Measurements from ENCODE around the gene FNDC3A. TPM values are rescaled to one million over a fixed set of nuclear protein-coding genes. Genes with fewer than 3 reads are reported as not detected.

FNDC3A gene, protein sequence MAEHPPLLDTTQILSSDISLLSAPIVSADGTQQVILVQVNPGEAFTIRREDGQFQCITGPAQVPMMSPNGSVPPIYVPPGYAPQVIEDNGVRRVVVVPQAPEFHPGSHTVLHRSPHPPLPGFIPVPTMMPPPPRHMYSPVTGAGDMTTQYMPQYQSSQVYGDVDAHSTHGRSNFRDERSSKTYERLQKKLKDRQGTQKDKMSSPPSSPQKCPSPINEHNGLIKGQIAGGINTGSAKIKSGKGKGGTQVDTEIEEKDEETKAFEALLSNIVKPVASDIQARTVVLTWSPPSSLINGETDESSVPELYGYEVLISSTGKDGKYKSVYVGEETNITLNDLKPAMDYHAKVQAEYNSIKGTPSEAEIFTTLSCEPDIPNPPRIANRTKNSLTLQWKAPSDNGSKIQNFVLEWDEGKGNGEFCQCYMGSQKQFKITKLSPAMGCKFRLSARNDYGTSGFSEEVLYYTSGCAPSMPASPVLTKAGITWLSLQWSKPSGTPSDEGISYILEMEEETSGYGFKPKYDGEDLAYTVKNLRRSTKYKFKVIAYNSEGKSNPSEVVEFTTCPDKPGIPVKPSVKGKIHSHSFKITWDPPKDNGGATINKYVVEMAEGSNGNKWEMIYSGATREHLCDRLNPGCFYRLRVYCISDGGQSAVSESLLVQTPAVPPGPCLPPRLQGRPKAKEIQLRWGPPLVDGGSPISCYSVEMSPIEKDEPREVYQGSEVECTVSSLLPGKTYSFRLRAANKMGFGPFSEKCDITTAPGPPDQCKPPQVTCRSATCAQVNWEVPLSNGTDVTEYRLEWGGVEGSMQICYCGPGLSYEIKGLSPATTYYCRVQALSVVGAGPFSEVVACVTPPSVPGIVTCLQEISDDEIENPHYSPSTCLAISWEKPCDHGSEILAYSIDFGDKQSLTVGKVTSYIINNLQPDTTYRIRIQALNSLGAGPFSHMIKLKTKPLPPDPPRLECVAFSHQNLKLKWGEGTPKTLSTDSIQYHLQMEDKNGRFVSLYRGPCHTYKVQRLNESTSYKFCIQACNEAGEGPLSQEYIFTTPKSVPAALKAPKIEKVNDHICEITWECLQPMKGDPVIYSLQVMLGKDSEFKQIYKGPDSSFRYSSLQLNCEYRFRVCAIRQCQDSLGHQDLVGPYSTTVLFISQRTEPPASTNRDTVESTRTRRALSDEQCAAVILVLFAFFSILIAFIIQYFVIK
- total RNA-seq = 16.9 TPM
- long read RNA-seq, full-length matches to known transcripts = 5 of 9 reads
- long read RNA-seq, partial matches to known transcripts = 3 of 9 reads
- long read RNA-seq, other reads (novel, unspliced or antisense) = 1 of 9 reads

DNA sequence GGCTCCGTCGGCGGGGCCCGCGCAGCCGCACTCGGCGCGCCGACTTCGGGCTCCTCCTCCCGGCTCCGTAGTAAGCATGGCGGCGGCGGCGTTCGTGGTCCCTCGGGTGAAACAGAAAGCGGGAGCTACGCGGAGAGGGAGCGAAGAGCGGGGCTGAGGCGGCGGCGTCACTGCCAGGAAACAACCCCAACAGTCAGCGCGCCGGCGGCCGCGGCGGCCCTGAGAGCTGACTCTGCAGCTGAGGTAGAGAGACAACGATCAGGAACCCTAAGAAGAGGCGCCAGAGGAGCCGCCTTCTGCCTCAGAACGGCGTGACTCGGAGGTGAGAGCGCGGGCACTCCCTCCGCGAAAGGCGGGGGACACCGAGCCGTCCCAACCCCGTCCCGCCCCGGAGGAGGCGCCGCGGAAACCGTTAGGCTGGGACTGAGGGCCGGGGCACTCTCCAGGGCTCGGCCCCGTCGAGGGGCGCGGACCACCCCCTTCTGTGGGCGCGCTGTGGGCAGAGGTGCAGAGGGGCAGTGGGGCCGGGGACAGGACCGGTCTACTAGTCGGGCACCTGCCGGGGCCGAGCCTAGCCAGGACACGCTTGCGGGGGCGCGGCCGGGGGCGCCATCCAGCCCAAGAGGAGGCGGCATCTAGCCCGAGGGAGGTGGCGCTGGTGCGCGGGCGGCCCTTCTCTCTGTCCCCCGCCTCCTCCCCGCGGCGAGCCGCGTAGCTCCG lies at the start of gene FNDC3A:
TSS of gene FNDC3A (plus strand) at position 57 of the 720 bp plus-strand sequence. CDS start 30,279 bp downstream, outside the sequence.
- DNase-seq (peak; percentile 92), ATAC-seq (ENCODE audit: poor library complexity) (peak; percentile 96)
- intact Hi-C loops (cut with DNase I) = loop anchor here (10.0 kb wide), 1 partner anchor 139 kb away; no protein-coding TSS in a partner anchor

DNA sequence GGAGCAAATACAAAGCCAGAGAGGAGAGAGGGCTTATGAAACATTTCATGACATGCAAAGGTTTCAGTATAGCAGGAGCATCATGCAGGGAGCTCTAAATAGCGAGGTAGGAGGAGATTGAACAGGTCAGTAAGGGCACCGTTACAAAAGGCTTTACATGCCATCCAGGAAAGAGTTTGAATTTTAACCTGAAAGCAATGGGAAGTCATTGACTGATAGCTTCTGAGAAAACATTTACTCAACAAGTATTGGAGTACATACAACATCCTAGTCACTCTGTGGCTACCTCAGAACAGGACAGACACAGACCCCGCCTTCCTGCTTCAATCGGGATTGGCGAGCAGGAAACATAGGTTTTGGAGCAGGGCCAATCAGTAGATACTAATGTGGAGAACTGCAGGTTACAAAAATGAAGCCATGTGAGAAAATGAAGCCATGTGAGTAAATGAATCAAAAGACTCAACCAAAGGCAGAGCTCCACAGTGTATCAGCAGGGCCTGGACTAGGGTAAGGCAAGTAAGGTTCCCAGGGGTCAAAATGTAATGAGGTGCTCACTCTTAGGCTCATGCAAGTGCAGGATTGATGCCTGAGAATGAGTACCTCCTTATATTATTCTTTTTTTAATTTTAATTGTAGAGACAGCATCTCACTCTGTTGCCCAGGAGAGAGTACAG lies 46.8 kb upstream of the FNDC3A start:
- intact Hi-C loops (cut with DNase I) = no loop called here
- DNase-seq = no peak
- ATAC-seq (ENCODE audit: poor library complexity) = no peak

DNA sequence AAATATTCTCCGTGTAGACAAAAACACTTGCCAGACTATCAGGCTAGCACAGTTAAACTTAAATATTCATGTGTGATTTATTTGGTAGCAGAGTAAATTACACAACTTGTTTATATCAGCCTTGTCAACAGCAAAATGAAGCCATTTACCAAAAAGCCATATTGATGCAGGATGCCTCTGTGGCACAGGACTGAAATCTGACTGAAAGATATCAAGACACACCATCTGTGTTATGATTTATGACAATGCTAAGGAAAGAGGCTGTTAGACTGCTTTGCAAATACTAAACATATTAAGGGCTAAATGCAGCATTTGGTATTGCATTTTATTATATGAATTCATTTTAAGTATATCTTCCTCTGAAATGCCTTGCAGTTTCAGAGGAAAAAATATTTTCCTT lies 44.8 kb upstream of the FNDC3A start:
- intact Hi-C loops (cut with DNase I) = no loop called here
- DNase-seq = no peak
- no peak for ATAC-seq (ENCODE audit: poor library complexity)

DNA sequence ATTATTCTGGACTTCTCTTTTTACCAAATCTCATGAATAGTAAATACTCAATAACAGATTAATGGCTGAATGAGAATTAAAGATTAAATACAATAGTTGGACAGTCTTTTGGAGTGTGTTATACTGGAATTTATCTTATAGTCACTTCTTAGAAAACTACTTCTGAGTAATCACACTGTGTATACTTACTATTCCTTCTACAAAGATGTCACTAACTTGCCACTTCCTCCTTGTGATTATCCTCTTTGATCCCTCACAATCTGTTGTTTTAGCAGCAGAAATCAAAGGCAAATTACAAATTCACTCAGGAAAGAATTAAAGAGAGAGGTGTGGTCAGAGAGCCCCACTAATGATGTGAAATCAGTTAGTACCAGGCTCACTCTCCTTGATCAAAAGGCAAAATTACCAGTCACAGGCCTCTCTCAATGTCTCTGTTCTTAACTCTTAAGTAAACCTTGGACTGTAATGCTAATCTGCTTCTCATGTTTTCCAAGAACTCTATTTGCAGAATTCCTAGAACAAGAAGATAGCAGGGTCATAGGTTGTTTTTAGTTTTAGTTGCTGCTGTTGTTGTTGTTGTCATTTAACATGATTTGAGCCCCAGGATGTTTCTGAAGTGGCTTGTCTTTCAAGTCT lies 37.3 kb upstream of the FNDC3A start:
- intact Hi-C loops (cut with DNase I) = no loop called here
- no peak for DNase-seq
- ATAC-seq (ENCODE audit: poor library complexity) = no peak

DNA sequence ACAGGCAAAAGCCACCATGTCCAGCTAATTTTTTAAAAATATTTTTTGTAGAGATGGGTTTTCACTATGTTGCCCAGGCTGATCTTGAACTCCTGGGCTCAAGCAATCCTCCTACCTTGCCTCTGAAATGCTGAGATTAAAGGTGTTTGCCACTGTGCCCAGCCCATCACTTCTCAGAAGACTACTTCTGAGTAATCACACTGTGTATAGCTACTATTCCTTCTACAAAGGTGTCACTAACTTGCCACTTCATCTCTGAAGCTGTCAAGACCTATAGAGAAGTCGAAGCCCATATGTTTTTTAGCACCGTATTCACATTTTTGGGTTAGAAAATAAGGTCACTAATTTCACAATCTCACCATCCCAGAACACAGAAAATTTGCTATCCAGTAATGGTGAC lies 36.0 kb upstream of the FNDC3A start:
- DNase-seq = no peak
- ATAC-seq (ENCODE audit: poor library complexity) = no peak
- intact Hi-C loops (cut with DNase I) = no loop called here

DNA sequence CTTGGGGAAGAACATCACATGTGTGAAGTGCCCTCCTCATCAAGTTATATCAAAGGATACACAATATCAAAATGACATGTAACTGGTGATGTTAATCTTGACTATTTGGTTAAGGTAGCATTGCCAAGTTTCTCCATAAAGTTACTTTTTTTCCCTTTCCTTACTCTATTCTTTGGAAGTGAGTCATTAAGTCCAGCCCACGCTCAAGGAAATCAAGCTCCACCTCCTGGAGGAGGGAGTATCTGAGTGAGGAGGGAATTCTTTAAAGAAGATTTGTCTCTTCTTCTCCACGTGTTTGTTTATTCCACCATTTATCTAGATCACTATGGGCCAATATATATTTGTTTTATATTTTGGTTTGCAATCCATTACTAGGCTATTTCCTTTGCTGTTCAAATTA lies 33.6 kb upstream of the FNDC3A start:
- intact Hi-C loops (cut with DNase I) = no loop called here
- no peak for DNase-seq

DNA sequence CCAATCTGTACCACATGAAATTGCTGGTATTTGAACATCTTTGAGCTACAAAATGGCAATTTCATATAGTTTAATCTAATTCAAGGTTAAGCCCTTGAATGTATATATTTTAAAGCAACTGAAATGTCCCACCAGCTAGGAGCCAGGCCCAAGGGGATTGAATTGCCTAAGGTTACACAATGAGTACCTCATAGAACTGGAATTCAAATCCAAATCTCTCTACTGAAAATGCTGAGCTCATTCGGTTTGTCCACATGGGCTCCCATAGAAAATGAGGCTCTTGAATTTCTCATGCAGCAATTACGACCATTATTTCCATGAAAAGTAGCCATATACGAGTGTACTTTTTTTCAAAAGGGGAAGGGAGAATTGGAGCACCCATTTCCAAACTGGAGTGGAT lies 31.5 kb upstream of the FNDC3A start:
- no peak for ATAC-seq (ENCODE audit: poor library complexity)
- intact Hi-C loops (cut with DNase I) = no loop called here
- no peak for DNase-seq

More for the DNA sequence above, 33.6 kb upstream of the FNDC3A start:
- ATAC-seq (ENCODE audit: poor library complexity) = no peak

DNA sequence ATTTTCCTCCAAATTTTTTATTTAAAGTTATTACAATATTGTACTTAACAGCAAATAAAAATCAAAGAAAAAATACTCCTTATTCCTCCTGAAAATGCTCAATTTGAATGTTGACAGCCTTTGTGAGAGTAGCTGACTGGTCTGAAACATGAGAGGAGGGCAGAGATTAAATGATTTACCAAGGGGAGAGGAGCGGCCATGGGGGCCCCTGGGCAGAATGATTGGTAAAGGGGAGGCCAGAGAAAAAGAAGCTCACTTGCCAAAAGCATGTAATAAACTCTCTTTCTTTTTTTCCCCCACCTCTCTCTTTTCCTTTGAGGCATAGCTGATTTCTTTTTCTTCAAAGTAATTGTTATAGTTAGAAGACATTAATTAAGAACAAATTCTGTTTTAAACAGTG lies 30.1 kb upstream of the FNDC3A start:
- intact Hi-C loops (cut with DNase I) = no loop called here
- ATAC-seq (ENCODE audit: poor library complexity) = no peak

DNA sequence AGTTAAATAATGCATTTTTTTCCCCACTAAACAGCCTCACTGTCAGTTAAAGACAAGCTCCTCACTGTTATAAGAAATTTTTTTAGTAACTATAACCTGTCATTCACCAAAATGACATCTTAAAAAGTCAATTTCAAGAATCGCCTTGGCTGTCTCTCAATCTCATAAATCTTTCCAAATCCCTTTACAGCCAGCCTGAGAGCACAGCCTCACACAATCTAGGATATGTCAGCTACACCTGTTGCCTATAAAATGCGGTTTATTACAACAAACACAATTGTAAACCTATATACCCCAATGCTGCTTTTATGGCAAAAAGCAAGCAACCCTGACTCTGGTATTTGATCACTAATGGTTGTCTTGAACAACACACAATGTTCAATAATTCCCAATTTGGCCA lies 29.5 kb upstream of the FNDC3A start:
- ATAC-seq (ENCODE audit: poor library complexity) (no peak), DNase-seq (no peak)
- intact Hi-C loops (cut with DNase I) = no loop called here

More for the DNA sequence above, 30.1 kb upstream of the FNDC3A start:
- DNase-seq = no peak

DNA sequence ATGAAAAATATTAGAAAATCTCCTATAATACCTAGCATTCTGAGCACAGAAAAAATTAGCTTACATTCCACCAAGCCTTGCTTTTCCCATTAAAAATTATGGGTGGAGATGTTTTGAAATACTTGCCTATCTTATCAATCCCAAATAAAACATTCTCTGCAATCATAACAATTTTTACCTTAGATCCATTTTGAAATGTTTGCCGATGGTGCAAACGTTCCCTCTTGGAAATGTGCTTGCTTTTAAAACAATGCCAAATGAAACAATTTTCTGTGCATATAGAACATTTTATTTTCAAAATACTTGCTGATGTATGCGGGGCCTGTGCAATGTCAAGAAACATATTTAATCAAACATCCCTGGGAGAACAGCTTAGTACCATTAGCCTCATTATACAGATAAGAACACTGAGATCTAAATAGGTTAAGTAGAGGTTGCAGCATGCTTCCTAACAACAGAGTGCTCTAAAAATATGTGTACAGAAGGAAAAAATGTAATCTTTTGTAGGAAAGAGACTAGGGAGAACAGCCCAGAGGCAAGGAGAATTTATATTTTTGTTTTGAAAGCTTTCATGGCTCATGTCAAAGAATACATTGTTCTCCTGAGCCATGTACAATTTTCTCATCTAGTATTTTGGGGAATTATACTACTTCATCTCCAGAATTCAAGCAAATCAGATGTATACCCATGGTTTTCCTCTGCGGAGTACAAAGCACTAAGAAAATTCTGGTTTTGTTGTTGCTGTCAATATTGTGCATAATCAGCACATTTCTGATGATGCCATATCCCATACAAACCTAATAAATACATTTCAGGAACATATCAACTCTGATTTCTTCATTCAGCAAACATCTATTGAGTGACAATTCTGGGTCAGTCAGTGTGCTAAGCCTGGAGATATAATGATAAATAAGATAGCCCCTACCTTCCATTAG lies 25.9 kb upstream of the FNDC3A start:
- DNase-seq (no peak), ATAC-seq (ENCODE audit: poor library complexity) (no peak)
- intact Hi-C loops (cut with DNase I) = no loop called here

DNA sequence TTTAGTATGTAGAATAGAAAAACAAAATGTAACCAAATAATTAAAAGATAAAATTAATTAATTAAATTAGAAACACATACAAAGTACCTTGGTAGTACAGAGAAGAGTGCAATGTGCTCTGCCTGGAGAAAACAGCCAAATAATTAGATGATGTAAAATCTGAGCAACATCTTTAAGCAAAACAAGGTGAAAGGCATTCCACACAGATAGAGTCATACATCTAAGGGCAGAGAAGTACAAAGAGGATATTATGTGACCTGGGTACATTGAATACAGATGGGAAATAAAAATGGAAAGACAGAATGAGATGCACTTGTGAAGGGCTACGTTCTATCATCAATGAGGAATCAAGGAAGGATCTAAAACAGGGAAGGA lies 25.2 kb upstream of the FNDC3A start:
- intact Hi-C loops (cut with DNase I) = no loop called here
- DNase-seq (no peak), ATAC-seq (ENCODE audit: poor library complexity) (no peak)

DNA sequence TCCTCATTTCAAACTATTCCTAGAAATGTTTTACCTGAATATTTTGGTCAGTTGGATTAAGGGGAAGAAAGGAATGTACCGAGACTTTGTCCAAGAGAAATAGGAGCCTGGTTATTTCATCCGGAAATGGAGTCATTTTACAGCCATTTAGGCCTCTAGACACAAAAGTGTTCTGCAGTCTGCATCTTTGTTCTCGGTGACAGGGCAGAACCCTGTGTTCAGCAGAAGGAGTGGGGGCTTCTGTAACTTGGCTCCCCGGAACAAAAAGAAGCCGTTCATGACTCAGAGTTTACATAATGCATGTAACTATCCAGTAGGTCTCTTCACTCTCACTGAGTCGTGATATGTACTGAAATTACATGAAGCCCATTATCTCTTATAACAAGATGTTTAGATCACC lies 21.6 kb upstream of the FNDC3A start:
- DNase-seq (no peak), ATAC-seq (ENCODE audit: poor library complexity) (no peak)
- intact Hi-C loops (cut with DNase I) = no loop called here

DNA sequence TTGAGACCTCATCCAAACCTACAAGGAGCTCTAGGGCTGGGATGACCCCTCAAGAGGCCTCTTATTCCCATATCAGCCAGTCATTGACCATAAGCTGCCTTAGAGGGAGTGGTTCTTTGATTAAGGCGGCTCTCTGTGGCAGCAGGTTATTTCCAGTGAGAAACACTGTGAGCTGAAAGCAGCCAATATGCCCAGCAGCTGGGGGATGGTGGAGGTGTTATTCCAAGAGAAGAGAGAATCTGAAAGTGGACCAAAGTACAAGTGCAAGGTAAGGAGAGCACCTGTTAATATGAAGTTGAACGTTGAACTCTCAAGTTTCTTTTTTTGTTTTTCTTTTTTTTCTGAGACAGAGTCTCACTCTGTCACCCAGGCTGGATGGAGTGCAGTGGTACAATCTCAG lies 20.2 kb upstream of the FNDC3A start:
- DNase-seq = no peak
- no peak for ATAC-seq (ENCODE audit: poor library complexity)
- intact Hi-C loops (cut with DNase I) = no loop called here

DNA sequence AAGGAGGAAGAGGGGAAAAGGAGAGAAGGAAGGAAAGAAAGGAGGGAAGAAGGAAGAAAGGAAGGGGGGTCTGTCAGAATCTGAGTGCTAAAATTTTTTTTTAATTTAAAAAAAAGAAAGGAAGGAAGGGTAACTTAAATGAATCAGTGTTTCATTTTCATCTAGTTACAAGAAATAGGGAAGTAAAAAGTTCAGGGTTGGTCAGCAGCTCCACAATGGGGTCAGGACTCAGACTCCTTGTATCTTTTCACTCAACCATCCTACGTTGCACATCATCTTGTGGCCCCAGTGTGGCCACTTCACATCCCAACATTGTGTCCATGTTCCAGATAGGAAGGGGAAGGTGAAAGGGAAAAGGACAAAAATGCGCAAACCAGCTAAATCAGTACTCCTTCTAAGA lies 14.3 kb upstream of the FNDC3A start:
- DNase-seq (no peak), ATAC-seq (ENCODE audit: poor library complexity) (no peak)
- intact Hi-C loops (cut with DNase I) = no loop called here

DNA sequence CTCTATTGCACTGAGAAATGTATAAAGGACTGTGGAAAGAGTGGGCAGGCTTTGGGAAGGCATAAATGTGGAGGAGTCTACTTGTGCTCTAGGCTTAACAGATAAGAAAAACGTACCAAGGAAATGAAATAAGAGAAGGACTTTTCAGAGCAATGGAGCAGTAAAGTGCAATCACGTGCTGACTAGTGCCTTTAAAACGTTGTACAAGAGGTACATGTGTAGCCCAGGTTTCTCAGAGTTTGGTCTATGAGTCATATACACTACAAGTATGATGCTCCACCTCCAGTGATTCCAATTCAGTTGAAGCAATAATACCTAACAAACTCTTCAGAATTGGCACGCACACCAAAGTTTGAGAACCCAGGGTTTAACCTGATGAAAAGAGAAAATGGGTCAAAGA lies 13.4 kb upstream of the FNDC3A start:
- intact Hi-C loops (cut with DNase I) = no loop called here
- ATAC-seq (ENCODE audit: poor library complexity) (no peak), DNase-seq (no peak)

DNA sequence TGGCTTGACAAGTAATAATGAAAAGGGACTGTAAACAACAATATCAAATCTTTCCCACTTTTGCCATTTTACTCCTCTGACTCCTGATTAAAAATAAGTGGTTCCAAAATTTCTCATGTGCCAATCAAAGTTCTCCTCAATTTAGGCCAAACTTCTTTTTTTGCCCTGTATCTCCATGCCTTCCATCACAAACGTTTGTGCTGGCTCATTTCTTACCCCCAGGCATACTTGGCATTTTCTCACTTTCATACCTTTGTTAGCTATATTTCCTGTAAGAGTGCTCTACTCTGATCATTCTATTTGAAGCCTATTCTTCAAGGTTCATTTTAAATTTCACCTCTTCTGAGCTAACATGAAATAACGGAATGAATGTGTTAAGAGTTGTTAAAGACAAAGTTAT lies 10.0 kb upstream of the FNDC3A start:
- no peak for ATAC-seq (ENCODE audit: poor library complexity)

More for the DNA sequence above, 10.0 kb upstream of the FNDC3A start:
- no peak for DNase-seq
- intact Hi-C loops (cut with DNase I) = no loop called here

All from Right ventricle myocardium superior (tissue), 1 donor.